Smooth muscle cell (in vitro differentiated cells): ENCODE data around the gene RBMS3. TPM values are rescaled to one million over a fixed set of nuclear protein-coding genes. Genes with fewer than 3 reads are reported as not detected.

ENCODE experiments used
- DNase-seq: peaks from one replicate; lab custom pipeline; 2025; ENCODE audit not compliant: unreplicated experiment; lab: John Stamatoyannopoulos, UW
- H2AFZ ChIP-seq: fragments of 200-600 bp; sonication (generic); 2 replicates; pipeline ENCODE4 v1.6.0; 2016; ENCODE audit warnings: antibody characterized with exemption, low read depth, mild to moderate bottlenecking
- H3F3A ChIP-seq: fragments of 200-600 bp; sonication (generic); 2 replicates; pipeline ENCODE4 v1.6.0; 2017; ENCODE audit warnings: antibody characterized with exemption, low read depth
- H3K27ac ChIP-seq: fragments of 200-600 bp; sonication (generic); 2 replicates; pipeline ENCODE4 v1.5.1; 2016; ENCODE audit warnings: low read depth, mild to moderate bottlenecking
- H3K27me3 ChIP-seq: fragments of 200-600 bp; sonication (generic); 2 replicates; pipeline ENCODE4 v1.6.1; 2016; ENCODE audit warnings: low read depth, mild to moderate bottlenecking
- H3K36me3 ChIP-seq: fragments of 200-600 bp; sonication (generic); 2 replicates; pipeline ENCODE4 v1.5.1; 2016; ENCODE audit warnings: low read depth
- H3K4me1 ChIP-seq: fragments of 200-600 bp; sonication (generic); 2 replicates; pipeline ENCODE4 v1.5.1; 2016; ENCODE audit warnings: low read depth
- H3K4me2 ChIP-seq: fragments of 200-600 bp; sonication (generic); 2 replicates; pipeline ENCODE4 v1.6.0; 2016; ENCODE audit warnings: mild to moderate bottlenecking
- H3K4me3 ChIP-seq: fragments of 200-600 bp; sonication (generic); 2 replicates; pipeline ENCODE4 v1.5.1; 2016; ENCODE audit warnings: mild to moderate bottlenecking
- H3K79me2 ChIP-seq: fragments of 200-600 bp; sonication (generic); 2 replicates; pipeline ENCODE4 v1.6.0; 2016; ENCODE audit warnings: low read depth, mild to moderate bottlenecking
- H3K9ac ChIP-seq: fragments of 200-600 bp; sonication (generic); 2 replicates; pipeline ENCODE4 v1.6.0; 2016; ENCODE audit warnings: low read depth
- H3K9me3 ChIP-seq: fragments of 200-600 bp; sonication (generic); replicated peaks from 2 replicates; pipeline ENCODE4 v1.5.1; 2016; ENCODE audit warnings: low read depth
- H4K20me1 ChIP-seq: fragments of 200-600 bp; sonication (generic); 2 replicates; pipeline ENCODE4 v1.6.0; 2016; ENCODE audit warnings: low read depth
- CTCF ChIP-seq: fragments of 200-600 bp; sonication (generic); IDR thresholded peaks from 2 replicates; pipeline ENCODE4 v1.5.1; 2017; ENCODE audit warnings: borderline replicate concordance, mild to moderate bottlenecking, antibody characterized with exemption; ENCODE audit not compliant: insufficient read depth, poor library complexity, severe bottlenecking
- WGBS: methylation state at CpG from one replicate; pipeline ENCODE4 v1.1.7; 2016; ENCODE audit warnings: low lambda C conversion rate; 5-methylcytosine and 5-hydroxymethylcytosine counted together
- polyA plus RNA-seq: library from polyadenylated mRNA; unstranded; fragments of >200 nt; fragmentation: Nextera tagmentation; extraction: Ambion mirVana; gene quantifications from 2 replicates; pipeline ENCODE4 v1.2.1, GENCODE V29; 2016
- total RNA-seq: library from RNA; depleted of rRNA; stranded (reverse); fragments of >200 nt; gene quantifications from 2 replicates; pipeline ENCODE4 v1.2.3, GENCODE V29; 2014

RBMS3 gene
- total and polyA plus RNA-seq, 2 experiments from 2014 or later: 42.9 to 50.6 TPM

GRCh38 chr3:29890801-29891200 lies 609.9 kb downstream of the RBMS3 start:
- H3K79me2 ChIP-seq: no peaks in the 10 kb centered on the region
- H3K4me1 ChIP-seq: no peaks in the 10 kb centered on the region
- H3K36me3 ChIP-seq: no peaks in the 10 kb centered on the region
- 87% methylated on average over 5 of the region's 5 CpGs for WGBS
- H3F3A ChIP-seq: peaks cover 3% of the 10 kb centered on the region
- no peaks in the 10 kb centered on the region for H3K27me3 ChIP-seq
- H3K27ac ChIP-seq: peak overlapping the region; percentile 49
- H4K20me1 ChIP-seq: no peaks in the 10 kb centered on the region
- H3K4me2 ChIP-seq: no peak overlapping the region
- H2AFZ ChIP-seq: no peak overlapping the region
- no peak for DNase-seq
- H3K9me3 ChIP-seq: no peaks in the 10 kb centered on the region
- H3K4me3 ChIP-seq: no peak overlapping the region
- H3K9ac ChIP-seq: no peak overlapping the region
- TF ChIP-seq CTCF: no peak

GRCh38 chr3:29892976-29893554 lies 612.2 kb downstream of the RBMS3 start:
- H3K9me3 ChIP-seq: no peaks in the 10 kb centered on the region

GRCh38 chr3:29896856-29897255 lies 616.0 kb downstream of the RBMS3 start:
- H3K79me2 ChIP-seq: no peaks in the 10 kb centered on the region
- H3K27ac ChIP-seq: no peak overlapping the region
- WGBS: 51% methylated on average over 3 of the region's 3 CpGs
- H3K4me3 ChIP-seq: no peak overlapping the region
- no peaks in the 10 kb centered on the region for H3K9me3 ChIP-seq
- H2AFZ ChIP-seq: no peak overlapping the region
- no peaks in the 10 kb centered on the region for H3K4me1 ChIP-seq
- H4K20me1 ChIP-seq: no peaks in the 10 kb centered on the region
- DNase-seq: no peak
- no peaks in the 10 kb centered on the region for H3F3A ChIP-seq
- H3K36me3 ChIP-seq: no peaks in the 10 kb centered on the region
- no peak overlapping the region for H3K9ac ChIP-seq
- no peak for TF ChIP-seq CTCF
- peak overlapping the region; percentile 15 for H3K4me2 ChIP-seq
- H3K27me3 ChIP-seq: no peaks in the 10 kb centered on the region

More at GRCh38 chr3:29892976-29893554, 612.2 kb downstream of the RBMS3 start:
- DNase-seq: no peak
- Histone ChIP-seq H3K79me2 (no peaks in the 10 kb centered on the region), H3K9ac (no peak overlapping the region), H3K27ac (peak overlapping the region; percentile 37), H3K4me3 (peak overlapping the region; percentile 5), H3K27me3 (no peaks in the 10 kb centered on the region), H3F3A (no peaks in the 10 kb centered on the region), H4K20me1 (no peaks in the 10 kb centered on the region), H3K36me3 (no peaks in the 10 kb centered on the region), H3K4me2 (peak overlapping the region; percentile 76), H2AFZ (no peak overlapping the region), H3K4me1 (no peaks in the 10 kb centered on the region)
- no peak for TF ChIP-seq CTCF
- 30% methylated on average over 6 of the region's 6 CpGs for WGBS
